Pericardium fibroblast (primary cell): ENCODE data around the gene NT5DC4. TPM values are rescaled to one million over a fixed set of nuclear protein-coding genes. Genes with fewer than 3 reads are reported as not detected.

ENCODE experiments used
- total RNA-seq: library from RNA; depleted of rRNA; stranded (reverse); fragments of >200 nt; gene quantifications from 2 replicates; pipeline ENCODE4 v1.2.3, GENCODE V29; 2015

NT5DC4 gene
- not detected in 2 replicates for total RNA-seq

DNA sequence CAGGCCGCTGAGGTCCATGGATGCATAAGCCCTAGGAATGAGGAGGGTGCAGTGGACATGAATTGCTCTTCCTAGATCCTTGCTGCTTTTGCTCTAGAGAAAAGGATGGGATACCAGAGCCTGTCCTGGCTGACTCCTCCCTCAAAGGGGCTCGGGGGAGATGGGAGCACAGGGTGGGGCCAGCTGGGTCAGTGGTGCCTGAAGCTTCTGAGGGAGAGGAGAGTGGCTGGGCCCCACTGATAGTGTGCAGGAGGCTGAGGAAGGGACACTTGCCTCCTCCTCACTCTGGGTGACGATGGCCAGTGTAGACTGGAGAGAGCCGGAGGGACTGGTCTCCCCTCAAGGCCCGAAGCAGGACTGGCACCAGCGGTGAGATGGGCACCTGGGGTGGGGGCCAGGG lies at the start of gene NT5DC4:
NT5DC4 (plus strand) TSS at position 236 of the 400 bp plus-strand sequence; CDS start at position 296, 60 bp downstream.

DNA sequence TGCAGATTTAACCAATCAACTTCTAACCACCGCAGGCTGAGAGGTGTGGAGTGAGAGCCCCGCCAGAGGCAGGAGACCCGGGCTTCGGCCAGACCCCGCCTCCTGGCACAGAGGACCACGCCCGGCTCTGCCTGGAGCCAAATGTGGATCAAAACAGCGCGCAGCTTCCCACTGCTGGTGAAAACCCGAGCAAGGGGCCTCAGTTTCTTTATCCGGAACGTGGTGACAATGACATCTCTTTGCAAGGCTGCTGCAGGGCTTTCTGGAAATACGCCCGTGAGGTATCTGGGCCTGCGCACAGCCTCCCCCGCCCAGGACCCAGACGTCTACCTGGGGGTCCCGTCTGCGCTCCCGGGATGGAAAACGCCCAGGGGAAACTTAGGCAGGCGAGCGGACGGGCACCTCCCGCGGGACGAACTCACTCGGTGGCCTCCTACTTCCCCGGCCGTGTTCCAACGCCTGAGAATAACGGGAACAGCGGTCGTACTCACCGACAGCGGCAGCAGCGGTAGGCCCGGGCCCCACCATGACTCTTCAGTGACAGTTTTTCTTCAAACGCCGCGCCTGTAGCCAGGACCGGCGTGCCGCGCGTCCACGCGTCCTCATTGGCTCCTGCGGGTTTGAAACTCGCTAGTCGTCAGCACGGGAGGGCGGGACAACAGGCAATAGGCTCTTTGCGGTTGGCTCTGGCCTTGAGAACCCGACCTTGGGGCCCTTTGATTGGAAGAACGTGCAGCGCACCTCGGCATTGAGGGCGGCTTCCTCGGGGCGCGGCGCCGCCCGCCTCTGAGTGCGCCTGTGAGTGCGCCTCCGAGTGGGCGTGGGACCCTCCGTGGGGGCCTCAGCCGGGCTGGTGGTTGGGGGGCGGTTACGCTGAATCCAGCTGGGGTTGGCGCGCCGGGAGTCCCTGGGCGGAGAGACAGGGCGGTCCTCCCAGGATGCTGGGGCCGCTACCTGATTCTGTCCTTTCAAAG lies 43.5 kb downstream of the NT5DC4 start, which contains the start of gene CKAP2L:
CKAP2L (minus strand) TSS at position 539 of the 974 bp plus-strand sequence; CDS start at position 528, 11 bp downstream.

DNA sequence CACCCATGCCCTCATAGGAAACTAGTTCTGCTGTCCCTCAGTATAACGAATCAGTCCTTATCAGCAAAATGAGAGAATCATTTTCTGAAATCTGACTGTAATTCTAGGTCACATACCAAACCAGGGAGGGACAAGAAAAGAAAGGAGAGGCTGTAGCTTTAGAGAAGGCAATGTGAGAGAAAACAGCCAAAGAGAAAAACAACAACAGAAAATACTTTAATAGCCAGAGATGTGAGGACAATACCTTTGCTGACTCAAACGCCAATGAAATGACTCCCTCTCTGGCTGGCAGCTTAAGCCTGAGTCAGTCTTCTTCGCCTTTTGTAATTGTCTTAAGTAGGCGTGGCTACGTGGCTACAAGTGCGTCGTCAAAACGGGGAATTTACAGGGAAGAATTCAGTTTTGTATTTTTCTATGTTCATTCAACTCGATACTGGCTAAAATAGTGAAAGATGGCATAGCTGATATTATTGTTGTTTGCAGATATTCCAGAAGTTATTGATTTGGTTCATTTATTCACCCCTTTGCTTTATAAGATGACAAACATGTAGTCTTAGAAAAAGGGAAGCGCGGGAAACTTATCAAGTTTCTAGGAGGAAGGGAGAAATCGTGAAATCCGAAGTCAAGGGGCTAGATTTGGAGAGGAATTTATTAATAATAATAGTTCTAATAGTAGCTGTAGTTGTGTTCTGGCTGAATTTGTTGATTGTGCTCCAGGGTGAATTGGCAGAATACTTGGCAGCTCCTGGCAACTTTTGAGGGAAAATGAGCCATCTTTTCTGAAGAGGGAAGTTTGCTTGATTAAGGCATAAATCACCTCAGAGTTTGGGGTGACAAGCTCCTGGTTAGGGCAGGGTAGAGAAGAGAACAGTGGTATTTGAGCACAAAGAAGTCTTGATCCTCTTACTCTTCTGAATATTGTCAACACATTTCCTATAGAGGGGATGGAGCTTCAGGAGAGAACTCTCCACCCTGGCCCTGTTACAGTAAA lies 63.7 kb downstream of the NT5DC4 start, which contains the start of gene IL1A:
IL1A (minus strand) TSS at position 295 of the 991 bp plus-strand sequence. CDS start 723 bp downstream, outside the sequence.

Other genes with a start within 250 kb of the NT5DC4 start
- gene TTL, start 238.9 kb upstream of the NT5DC4 start, total RNA-seq = 19.6 and 28.8 TPM in 2 replicates
- gene POLR1B, start 178.6 kb upstream of the NT5DC4 start, total RNA-seq = 6.3 and 7.2 TPM in 2 replicates
- 8.8 and 33.1 TPM in 2 replicates for gene CHCHD5, start 136.4 kb upstream of the NT5DC4 start, total RNA-seq
- 29.5 and 48.3 TPM in 2 replicates for gene SLC20A1, start 75.1 kb upstream of the NT5DC4 start, total RNA-seq
- 0.23 and 0.77 TPM in 2 replicates for gene CKAP2L, start 43.6 kb downstream of the NT5DC4 start, total RNA-seq
- gene IL1A, start 63.5 kb downstream of the NT5DC4 start, total RNA-seq = under 0.01 TPM in 1 of 2 replicates, not detected in the other
- gene IL1B, start 115.8 kb downstream of the NT5DC4 start, total RNA-seq = 0.09 and 1.9 TPM in 2 replicates
- not detected in 2 replicates for gene IL37, start 190.1 kb downstream of the NT5DC4 start, total RNA-seq